ENCODE data around the gene CTNND2.
"Not testable (repeated sequence)": the region's sequence is repeated elsewhere in the genome, so short reads cannot be mapped to it uniquely, and the experiment has no call there.

The CTNND2 gene

DNA sequence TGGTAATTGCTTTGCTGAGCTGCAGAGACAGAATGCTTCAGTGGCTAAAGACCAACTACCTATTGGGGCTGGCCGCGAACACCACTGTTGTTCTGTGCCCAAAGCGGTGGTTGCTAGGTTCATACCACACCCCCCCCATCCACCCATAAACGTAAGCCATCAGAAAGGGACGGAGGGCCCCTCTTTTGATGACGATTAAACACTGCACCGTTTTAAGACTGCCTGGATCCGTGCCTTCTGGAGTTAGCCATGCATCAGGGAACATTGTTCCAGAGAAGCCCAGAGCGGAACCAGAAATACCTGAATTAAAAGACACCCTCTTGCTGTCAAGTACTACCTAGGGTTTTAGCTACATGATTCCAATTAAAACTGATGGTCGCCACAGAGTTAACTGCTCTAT is 774.1 kb downstream of the CTNND2 start:
- DNase-seq (ENCODE audit: low read depth in 2 of 3, low spot score in 1 of 3) = no peak

DNA sequence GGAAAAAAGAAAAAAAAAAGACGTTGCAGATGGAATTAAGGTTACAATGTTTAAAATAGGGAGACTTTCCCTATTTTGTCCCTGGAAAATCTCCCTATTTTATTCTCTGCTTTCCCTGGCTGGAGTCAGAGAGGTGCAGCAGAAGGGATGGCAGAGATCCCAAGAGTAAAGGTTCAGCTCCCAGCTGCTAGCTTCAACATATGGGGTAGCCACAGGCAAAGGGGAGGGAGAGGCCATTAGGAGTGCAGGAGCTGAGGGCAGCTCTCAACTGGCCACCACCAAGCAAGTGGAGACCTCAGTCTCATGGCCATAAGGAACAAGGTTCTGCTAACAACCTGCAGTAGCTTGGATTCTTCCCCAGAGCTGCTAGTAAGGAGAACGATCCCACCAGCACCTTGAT is 776.2 kb downstream of the CTNND2 start:
- DNase-seq (ENCODE audit: low read depth in 2 of 3, low spot score in 1 of 3) = no peak

- no peak for DNase-seq (ENCODE audit: low read depth in 2 of 3, low spot score in 1 of 3)
Observed at GRCh38 chr5:11126844-11127243, 777.4 kb downstream of the CTNND2 start.

- DNase-seq (ENCODE audit: low read depth in 2 of 3, low spot score in 1 of 3) = no peak
Observed at GRCh38 chr5:11121885-11122284, 782.4 kb downstream of the CTNND2 start.

- DNase-seq (ENCODE audit: low read depth in 2 of 3, low spot score in 1 of 3) = no peak
Observed at GRCh38 chr5:11110128-11110527, 794.1 kb downstream of the CTNND2 start.

- DNase-seq (ENCODE audit: low read depth in 2 of 3, low spot score in 1 of 3) = no peak
Observed at GRCh38 chr5:11105696-11106095, 798.5 kb downstream of the CTNND2 start.

- DNase-seq (ENCODE audit: low read depth in 2 of 3, low spot score in 1 of 3) = no peak
Observed at GRCh38 chr5:11104651-11105112, 799.6 kb downstream of the CTNND2 start.

DNA sequence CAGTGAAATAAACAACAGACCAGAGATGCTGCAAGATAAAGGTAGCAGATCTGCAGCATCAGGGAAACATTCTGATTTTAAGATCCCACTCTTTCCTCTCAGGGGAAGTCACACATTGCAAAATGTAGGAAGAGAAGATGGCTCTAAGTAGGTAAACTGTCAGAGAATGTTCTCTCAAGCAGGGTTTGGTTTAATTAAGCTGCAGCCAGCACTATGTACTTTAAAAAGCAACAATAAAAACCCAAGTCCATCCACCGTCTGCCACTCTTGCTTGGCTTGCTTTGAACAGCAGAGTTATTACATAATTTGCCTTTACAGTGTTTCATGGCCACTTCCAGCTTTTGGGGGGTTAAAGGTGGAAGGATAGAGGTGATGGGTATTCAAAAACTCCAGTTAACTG is 800.0 kb downstream of the CTNND2 start:
- no peak for DNase-seq (ENCODE audit: low read depth in 2 of 3, low spot score in 1 of 3)

DNA sequence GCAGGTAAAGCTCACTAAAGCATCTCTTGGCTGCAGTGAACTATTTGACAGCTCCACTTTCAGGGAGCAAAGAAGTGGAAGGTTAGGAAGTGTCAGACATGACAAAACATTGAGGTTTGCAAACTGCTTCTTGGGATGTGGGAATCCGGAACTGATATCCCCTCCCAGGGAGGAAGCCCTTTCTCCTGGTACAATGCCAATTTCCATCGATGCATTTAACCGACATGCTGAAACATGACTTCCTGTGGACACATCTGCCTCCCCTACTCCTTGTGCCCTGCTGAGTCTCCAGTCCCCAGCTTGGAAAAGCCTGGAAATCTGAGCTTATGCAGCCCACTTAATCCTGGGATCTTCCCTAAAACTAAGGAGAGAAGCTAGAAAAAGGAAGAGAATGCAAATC is 820.1 kb downstream of the CTNND2 start:
- DNase-seq (ENCODE audit: low read depth in 2 of 3, low spot score in 1 of 3) = no peak

DNA sequence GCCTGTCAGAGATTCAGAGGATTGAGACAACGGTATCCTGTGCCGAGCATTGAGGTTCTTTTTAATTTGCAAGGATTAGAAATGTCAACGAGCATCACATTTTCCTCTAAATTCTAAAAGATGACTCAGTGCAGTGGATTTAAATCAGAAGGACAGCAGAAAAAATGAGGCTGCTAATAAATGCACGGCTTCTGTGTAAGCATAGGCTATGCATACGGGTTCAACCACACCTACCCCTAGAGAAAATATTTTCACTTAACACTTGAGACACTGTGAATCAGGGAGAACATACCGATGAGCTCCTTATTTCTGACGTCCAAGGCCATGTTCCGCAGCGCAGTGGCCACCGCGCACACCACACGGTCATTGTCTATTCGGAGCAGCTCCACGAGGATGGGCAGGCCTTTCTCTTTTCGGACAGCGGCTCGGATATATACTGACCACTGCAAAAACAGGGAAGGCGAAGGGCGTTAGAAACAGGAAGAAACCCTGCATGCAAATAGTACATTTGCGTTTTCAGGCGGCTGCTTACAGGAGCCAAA is 821.8 kb downstream of the CTNND2 start:
- no peak for DNase-seq (ENCODE audit: low read depth in 2 of 3, low spot score in 1 of 3)

DNA sequence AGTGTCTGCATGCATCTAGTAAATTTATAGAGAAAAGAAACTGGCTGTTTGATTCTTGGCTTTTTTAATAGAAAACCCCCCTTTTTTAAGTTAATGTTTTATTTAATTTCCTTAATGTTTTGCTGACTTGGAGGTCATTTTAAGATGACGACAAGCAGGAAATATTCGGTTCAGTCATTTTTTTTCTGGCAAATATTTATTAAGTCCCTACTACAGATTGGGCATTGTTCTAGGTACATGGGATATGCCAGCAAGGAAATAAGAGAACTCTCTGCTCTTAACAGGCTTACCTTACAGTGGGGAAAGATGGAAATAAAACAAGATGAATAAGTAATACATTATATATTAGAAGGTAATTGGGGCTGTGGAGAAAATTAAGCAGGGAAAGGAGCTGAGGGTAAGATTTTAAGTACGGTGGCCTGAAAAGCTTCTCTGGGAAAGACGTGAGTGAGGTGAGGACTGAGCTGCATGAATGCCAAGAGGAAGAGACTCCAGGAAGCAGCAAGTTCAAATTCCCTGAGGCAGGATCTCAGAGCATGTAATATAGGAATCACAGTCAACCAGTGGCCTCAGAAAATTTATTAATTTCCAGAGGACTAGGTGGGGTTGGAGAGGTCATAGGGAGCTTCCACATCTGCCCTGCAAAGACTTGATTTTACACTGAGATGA is 827.2 kb downstream of the CTNND2 start:
- DNase-seq (ENCODE audit: low read depth in 2 of 3, low spot score in 1 of 3) = no peak

- no peak for DNase-seq (ENCODE audit: low read depth in 2 of 3, low spot score in 1 of 3)
Observed at GRCh38 chr5:11075035-11075805, 829.0 kb downstream of the CTNND2 start.

GRCh38 chr5:11072568-11072967 is 831.7 kb downstream of the CTNND2 start:
- DNase-seq (ENCODE audit: low read depth in 2 of 3, low spot score in 1 of 3) = no peak

DNA sequence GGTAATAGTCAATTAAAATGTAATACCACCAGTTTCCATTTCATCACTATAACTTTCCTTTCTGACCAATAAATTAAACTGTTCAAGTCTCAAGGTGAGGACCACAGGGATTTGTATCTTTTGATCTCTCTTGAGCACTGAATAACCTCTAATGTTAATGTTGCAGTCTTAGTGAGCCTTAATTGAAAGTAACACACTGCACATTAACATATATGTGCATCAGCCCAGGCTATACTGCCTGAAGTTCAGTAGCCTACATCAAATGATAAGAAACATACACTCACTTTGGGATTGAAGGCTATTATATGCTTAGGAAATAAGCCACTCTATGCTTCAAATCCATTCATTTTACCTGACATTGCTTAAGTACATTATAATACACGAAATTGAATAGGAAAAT is 832.2 kb downstream of the CTNND2 start:
- no peak for DNase-seq (ENCODE audit: low read depth in 2 of 3, low spot score in 1 of 3)

DNA sequence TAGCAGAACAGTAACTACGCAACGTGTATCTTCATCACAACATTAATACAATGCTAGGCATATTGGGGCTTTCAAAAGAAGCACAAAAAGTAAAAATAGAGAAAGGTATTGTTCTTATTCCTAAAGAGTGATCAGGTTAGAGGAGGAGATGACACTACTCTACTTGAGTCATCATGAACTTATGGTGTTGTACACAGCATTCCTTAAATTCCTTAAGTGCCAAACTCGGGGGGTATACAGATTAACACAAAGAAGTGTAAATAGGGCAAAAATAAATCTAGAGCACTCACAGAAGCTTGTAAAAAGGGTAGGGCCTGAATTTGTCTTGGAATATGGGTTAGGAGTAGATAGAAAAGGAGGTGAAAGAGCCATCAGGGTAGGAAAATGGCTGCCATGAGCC is 835.2 kb downstream of the CTNND2 start:
- no peak for DNase-seq (ENCODE audit: low read depth in 2 of 3, low spot score in 1 of 3)

GRCh38 chr5:11065723-11066122 is 838.5 kb downstream of the CTNND2 start:
- not testable (repeated sequence) for DNase-seq (ENCODE audit: low read depth in 2 of 3, low spot score in 1 of 3)

- DNase-seq (ENCODE audit: low read depth in 2 of 3, low spot score in 1 of 3) = no peak
Observed at GRCh38 chr5:11064763-11065450, 839.3 kb downstream of the CTNND2 start.

DNA sequence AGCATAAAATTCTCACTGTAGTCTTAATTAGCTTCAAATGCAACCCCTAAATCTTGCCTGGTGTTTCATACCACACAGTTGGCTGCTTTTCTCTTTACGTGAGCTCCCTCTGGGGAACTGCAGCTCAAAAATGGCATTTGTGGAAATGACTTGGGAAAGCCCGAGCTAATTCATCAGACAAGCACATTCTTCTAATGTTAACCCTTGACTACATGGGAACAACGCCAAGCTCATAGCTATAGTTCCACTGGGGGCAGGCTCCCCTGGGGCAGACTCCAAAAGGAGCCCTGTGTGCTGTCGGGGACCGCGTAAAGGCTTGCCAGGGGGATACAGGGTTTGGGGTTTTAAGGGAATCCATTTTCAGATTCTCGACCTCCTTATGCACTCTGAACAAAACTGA is 841.8 kb downstream of the CTNND2 start:
- no peak for DNase-seq (ENCODE audit: low read depth in 2 of 3, low spot score in 1 of 3)

GRCh38 chr5:11056560-11056959 is 847.7 kb downstream of the CTNND2 start:
- DNase-seq (ENCODE audit: low read depth in 2 of 3, low spot score in 1 of 3) = no peak

GRCh38 chr5:11054014-11054413 is 850.2 kb downstream of the CTNND2 start:
- no peak for DNase-seq (ENCODE audit: low read depth in 2 of 3, low spot score in 1 of 3)

- DNase-seq (ENCODE audit: low read depth in 2 of 3, low spot score in 1 of 3) = no peak
Observed at GRCh38 chr5:11052871-11053270, 851.4 kb downstream of the CTNND2 start.
